ENCODE data around the gene CAMTA1. TPM values are rescaled to one million over a fixed set of nuclear protein-coding genes. Genes with fewer than 3 reads are reported as not detected.

The CAMTA1 gene
- total RNA-seq, 1 experiment from 2014 or later = 60.0 TPM

DNA sequence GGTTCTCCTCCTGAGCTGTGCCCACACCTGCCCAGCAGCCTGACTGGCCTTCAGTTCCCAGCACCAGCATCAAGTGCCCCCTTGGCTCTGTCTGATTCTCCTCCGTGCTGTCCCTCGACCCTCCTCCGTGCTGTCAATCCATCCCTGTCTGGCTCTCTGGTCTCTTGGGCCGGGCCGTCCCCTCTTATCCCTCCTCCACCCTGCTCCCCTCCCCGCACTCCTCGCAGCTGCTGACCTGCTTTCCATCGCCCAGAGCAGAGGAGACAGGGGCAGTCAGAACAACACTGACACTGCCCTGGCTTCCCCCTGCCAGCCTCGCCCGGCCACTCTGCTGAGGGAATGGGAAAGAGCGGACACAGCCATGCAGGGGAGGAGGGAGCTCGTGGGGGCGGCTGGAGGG, 267.4 kb downstream of the CAMTA1 start:
- CTCF ChIA-PET = no interaction called here
- BruUV-seq (replicated peaks) = no TSS peak

DNA sequence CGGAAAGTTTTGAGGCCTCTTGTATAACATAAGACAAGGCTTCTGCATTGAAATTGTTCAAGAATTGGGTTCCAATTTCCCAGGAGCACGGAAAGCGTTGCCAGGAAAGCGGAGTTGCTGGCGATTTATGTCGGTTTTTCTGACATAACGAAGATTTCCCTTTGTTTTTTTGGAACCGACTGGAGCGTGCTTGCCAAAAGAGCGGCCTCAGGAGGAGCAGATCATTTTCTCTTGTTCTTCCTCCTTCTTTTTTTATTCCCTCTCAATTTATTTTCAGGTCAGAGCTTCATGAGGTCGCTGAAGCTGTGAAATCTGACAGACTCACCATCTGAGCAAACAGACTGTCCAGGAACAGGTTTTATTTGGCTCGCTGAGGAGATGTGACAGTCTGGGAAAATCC, 275.5 kb downstream of the CAMTA1 start:
- Histone ChIP-seq H3K4me1 (no peaks in the 10 kb centered on the region), H3K27me3 (replicated peaks; ENCODE audit: control insufficient read depth, insufficient read depth, low read length) (no peaks in the 10 kb centered on the region; the same call in none of the 2 replicates), H3K36me3 (ENCODE audit: control insufficient read depth, insufficient read depth, low read length) (no peaks in the 10 kb centered on the region), H3K9me3 (no peaks in the 10 kb centered on the region), H3K4me3 (ENCODE audit: low read depth, low read length) (no peak overlapping the region)
- DNase-seq = no peak
- CTCF ChIA-PET = no interaction called here
- Mint-ChIP-seq H3K36me3 (ENCODE audit: insufficient read depth, unreplicated experiment) (no peaks in the 10 kb centered on the region), H3K9me3 (ENCODE audit: unreplicated experiment) (no peaks in the 10 kb centered on the region), H3K4me3 (ENCODE audit: unreplicated experiment) (no peak overlapping the region), H3K4me1 (ENCODE audit: low read depth, unreplicated experiment) (no peaks in the 10 kb centered on the region), H3K27me3 (ENCODE audit: insufficient read depth, unreplicated experiment) (peaks cover 46% of the 10 kb centered on the region), H3K27ac (ENCODE audit: unreplicated experiment) (no peak overlapping the region)
- POLR2A ChIA-PET = no interaction called here
- no TSS peak for BruUV-seq (replicated peaks)
- TF ChIP-seq, protein P1, sequence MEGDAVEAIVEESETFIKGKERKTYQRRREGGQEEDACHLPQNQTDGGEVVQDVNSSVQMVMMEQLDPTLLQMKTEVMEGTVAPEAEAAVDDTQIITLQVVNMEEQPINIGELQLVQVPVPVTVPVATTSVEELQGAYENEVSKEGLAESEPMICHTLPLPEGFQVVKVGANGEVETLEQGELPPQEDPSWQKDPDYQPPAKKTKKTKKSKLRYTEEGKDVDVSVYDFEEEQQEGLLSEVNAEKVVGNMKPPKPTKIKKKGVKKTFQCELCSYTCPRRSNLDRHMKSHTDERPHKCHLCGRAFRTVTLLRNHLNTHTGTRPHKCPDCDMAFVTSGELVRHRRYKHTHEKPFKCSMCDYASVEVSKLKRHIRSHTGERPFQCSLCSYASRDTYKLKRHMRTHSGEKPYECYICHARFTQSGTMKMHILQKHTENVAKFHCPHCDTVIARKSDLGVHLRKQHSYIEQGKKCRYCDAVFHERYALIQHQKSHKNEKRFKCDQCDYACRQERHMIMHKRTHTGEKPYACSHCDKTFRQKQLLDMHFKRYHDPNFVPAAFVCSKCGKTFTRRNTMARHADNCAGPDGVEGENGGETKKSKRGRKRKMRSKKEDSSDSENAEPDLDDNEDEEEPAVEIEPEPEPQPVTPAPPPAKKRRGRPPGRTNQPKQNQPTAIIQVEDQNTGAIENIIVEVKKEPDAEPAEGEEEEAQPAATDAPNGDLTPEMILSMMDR (IDR thresholded peaks at IDR 0.05; ENCODE audit: insufficient read depth in 1 of 2, low read depth in 1 of 2, low read length in 1 of 2, severe bottlenecking in 1 of 2, unreplicated experiment in 1 of 2) = no peak
- intact Hi-C loops (cut with micrococcal nuclease; ENCODE audit: unreplicated experiment) = no loop called here

More for the DNA sequence above, 267.4 kb downstream of the CAMTA1 start:
- no peaks in the 10 kb centered on the region for H3K36me3 Mint-ChIP-seq (ENCODE audit: insufficient read depth, unreplicated experiment)
- H3K9me3 Mint-ChIP-seq (ENCODE audit: unreplicated experiment) = no peaks in the 10 kb centered on the region
- H3K27me3 Mint-ChIP-seq (ENCODE audit: insufficient read depth, unreplicated experiment) = peaks cover 41% of the 10 kb centered on the region
- no peak overlapping the region for H3K27ac Mint-ChIP-seq (ENCODE audit: unreplicated experiment)
- no peak for DNase-seq
- intact Hi-C loops (cut with micrococcal nuclease; ENCODE audit: unreplicated experiment) = no loop called here
- no peak overlapping the region for H3K4me3 Mint-ChIP-seq (ENCODE audit: unreplicated experiment)
- H3K4me3 ChIP-seq (ENCODE audit: low read depth, low read length) = no peak overlapping the region
- TF ChIP-seq, protein P1 (IDR thresholded peaks at IDR 0.05; ENCODE audit: insufficient read depth in 1 of 2, low read depth in 1 of 2, low read length in 1 of 2, severe bottlenecking in 1 of 2, unreplicated experiment in 1 of 2) = no peak
- POLR2A ChIA-PET = no interaction called here
- H3K36me3 ChIP-seq (ENCODE audit: control insufficient read depth, insufficient read depth, low read length) = no peaks in the 10 kb centered on the region
- H3K27me3 ChIP-seq (replicated peaks; ENCODE audit: control insufficient read depth, insufficient read depth, low read length) = no peaks in the 10 kb centered on the region; the same call in none of the 2 replicates
- H3K4me1 ChIP-seq = no peaks in the 10 kb centered on the region
- no peaks in the 10 kb centered on the region for H3K9me3 ChIP-seq
- no peaks in the 10 kb centered on the region for H3K4me1 Mint-ChIP-seq (ENCODE audit: low read depth, unreplicated experiment)

DNA sequence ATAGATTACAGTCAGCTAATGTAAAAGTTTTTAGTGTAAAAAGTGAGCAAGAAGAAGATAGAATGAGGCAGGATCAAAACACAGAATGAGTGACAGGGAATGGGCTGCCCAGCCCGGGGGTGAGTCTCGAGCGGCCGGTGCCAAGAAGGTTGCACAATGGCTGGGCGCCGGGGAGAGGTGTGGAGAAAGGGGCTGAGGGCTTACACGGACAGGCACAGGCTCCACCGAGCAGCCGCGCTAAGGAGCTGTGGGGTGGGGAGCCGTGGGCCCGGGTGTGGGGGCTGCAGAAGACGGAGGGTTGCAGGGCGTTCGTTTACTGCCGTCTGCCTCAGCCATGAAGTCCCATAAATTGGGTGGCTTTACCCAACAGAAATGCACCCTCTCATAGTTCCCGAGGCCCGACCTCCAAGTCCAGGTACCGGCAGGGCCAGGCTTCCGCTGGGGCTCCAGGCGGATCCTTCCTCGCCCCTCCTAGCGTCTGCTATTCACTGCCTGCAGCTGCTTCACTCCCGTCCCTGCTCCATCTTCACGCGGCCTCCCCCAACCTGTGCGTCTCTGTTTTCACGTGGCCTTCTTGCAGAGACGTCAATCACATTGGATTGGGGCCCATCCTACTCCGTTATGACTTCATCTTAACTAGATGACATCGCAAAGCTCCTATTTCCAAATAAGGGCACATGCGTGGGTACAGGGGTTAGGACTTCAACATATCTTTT, 277.2 kb downstream of the CAMTA1 start:
- DNase-seq = no peak
- Mint-ChIP-seq H3K27ac (ENCODE audit: unreplicated experiment) (no peak overlapping the region), H3K27me3 (ENCODE audit: insufficient read depth, unreplicated experiment) (peaks cover 45% of the 10 kb centered on the region), H3K9me3 (ENCODE audit: unreplicated experiment) (no peaks in the 10 kb centered on the region), H3K4me1 (ENCODE audit: low read depth, unreplicated experiment) (no peaks in the 10 kb centered on the region), H3K4me3 (ENCODE audit: unreplicated experiment) (no peak overlapping the region), H3K36me3 (ENCODE audit: insufficient read depth, unreplicated experiment) (no peaks in the 10 kb centered on the region)
- POLR2A ChIA-PET = no interaction called here
- Histone ChIP-seq H3K4me1 (no peaks in the 10 kb centered on the region), H3K9me3 (no peaks in the 10 kb centered on the region), H3K36me3 (ENCODE audit: control insufficient read depth, insufficient read depth, low read length) (no peaks in the 10 kb centered on the region), H3K4me3 (ENCODE audit: low read depth, low read length) (no peak overlapping the region), H3K27me3 (replicated peaks; ENCODE audit: control insufficient read depth, insufficient read depth, low read length) (no peaks in the 10 kb centered on the region; the same call in none of the 2 replicates)
- TF ChIP-seq, protein P1 (IDR thresholded peaks at IDR 0.05; ENCODE audit: insufficient read depth in 1 of 2, low read depth in 1 of 2, low read length in 1 of 2, severe bottlenecking in 1 of 2, unreplicated experiment in 1 of 2) = no peak
- intact Hi-C loops (cut with micrococcal nuclease; ENCODE audit: unreplicated experiment) = loop anchor here (2.0 kb wide), 1 partner anchor 44 kb away; no protein-coding TSS in a partner anchor
- CTCF ChIA-PET = interaction anchor here (1.4 kb wide), 1 partner anchor 8 kb away, joined by 3 read pairs; no protein-coding TSS in a partner anchor
- no TSS peak for BruUV-seq (replicated peaks)
